Esophagus muscularis mucosa (tissue), 4 donors: ENCODE data around the gene CCDC127. TPM values are rescaled to one million over a fixed set of nuclear protein-coding genes. Genes with fewer than 3 reads are reported as not detected.
"Not testable (repeated sequence)": the region's sequence is repeated elsewhere in the genome, so short reads cannot be mapped to it uniquely, and the experiment has no call there.

Experiments used
- DNase-seq: peaks from one replicate; pipeline ENCODE4 v3.0.0-alpha.2; 2017; ENCODE audit errors: extremely low spot score
- H3K27ac ChIP-seq, 4 donors: fragments of 200-600 bp; sonication (generic); replicated peaks in 1 of 4; 1 replicate in 3 of 4; 2 replicates in 1 of 4; pipeline ENCODE4 v1.5.1; 2016 to 2019; ENCODE audit warnings: mild to moderate bottlenecking in 1 of 4
- H3K27me3 ChIP-seq, 4 donors: fragments of 200-600 bp; sonication (generic); one replicate each; pipeline versions ENCODE4 v1.5.1 to v1.6.0; 2016 to 2019
- H3K36me3 ChIP-seq, 4 donors: fragments of 200-600 bp; sonication (generic); one replicate each; pipeline ENCODE4 v1.5.1; 2016 to 2019
- H3K4me1 ChIP-seq, 4 donors: fragments of 200-600 bp; sonication (generic); one replicate each; pipeline ENCODE4 v1.5.1; 2016 to 2019
- H3K4me3 ChIP-seq, 4 donors: fragments of 200-600 bp; sonication (generic); 1 replicate in 2 of 4; 2 replicates in 2 of 4; pipeline ENCODE4 v1.5.1; 2016 to 2019; ENCODE audit warnings: mild to moderate bottlenecking in 4 of 4, moderate library complexity in 1 of 4
- H3K9me3 ChIP-seq, 4 donors: fragments of 200-600 bp; sonication (generic); 1 replicate in 3 of 4; 2 replicates in 1 of 4; pipeline ENCODE4 v1.5.1; 2016 to 2019
- CTCF ChIP-seq, 3 experiments: fragments of 200-600 bp in 2 of 3; fragments of 450-650 bp in 1 of 3; sonication (generic) in 2 of 3; IDR thresholded peaks; one replicate each; pipeline ENCODE4 v1.5.1; 2017 to 2019; ENCODE audit warnings: antibody characterized with exemption in 3 of 3, mild to moderate bottlenecking in 2 of 3, moderate library complexity in 1 of 3
- EP300 ChIP-seq: sonication (generic); formaldehyde crosslinking; IDR thresholded peaks from one replicate; pipeline ENCODE4 v1.6.1; 2017; ENCODE audit warnings: antibody characterized with exemption
- POLR2A ChIP-seq: fragments of 450-650 bp; IDR thresholded peaks from one replicate; pipeline ENCODE4 v1.6.1; 2017; ENCODE audit warnings: antibody characterized with exemption, moderate library complexity, mild to moderate bottlenecking, low read depth
- POLR2AphosphoS5 ChIP-seq, 2 donors: sonication (generic); formaldehyde crosslinking; IDR thresholded peaks; one replicate each; pipeline ENCODE4 v1.6.1; 2017; ENCODE audit warnings: antibody characterized with exemption in 2 of 2
- WGBS: methylation state at CpG from one replicate; pipeline ENCODE4 v1.1.5; 2018; 5-methylcytosine and 5-hydroxymethylcytosine counted together
- intact Hi-C: fragments of 100-400 bp; cut with DNase I; formaldehyde crosslinking; loops from one replicate; pipeline ENCODE4 v1.15.1; 2023
- total RNA-seq, 4 donors: library from RNA; depleted of rRNA; stranded (reverse); fragments of >200 nt; gene quantifications; one replicate each; pipeline versions ENCODE4 v1.1.0 to v1.2.1, GENCODE V29; 2016

The CCDC127 gene
- 10 to 100 TPM in 2 of 4 donors, 1 to 10 TPM in 2; 5.8 to 11.9 (median 8.6) TPM for total RNA-seq

GRCh38 chr5:217494-218456, at the start of gene CCDC127, which contains the start of gene SDHA:
Gene CCDC127, minus strand, starts transcription at chr5:218153. Its CDS starts 1,304 bp downstream, at chr5:216849.
Gene SDHA, plus strand, starts transcription at chr5:218320. Its CDS starts 36 bp downstream, at chr5:218356.
- H3K9me3 ChIP-seq, intact Hi-C loops, H3K27me3 ChIP-seq: not testable (repeated sequence)
- Histone ChIP-seq H3K36me3 (peaks cover 0 to 22% (median 4%) of the 10 kb centered on the region in 4 donors), H3K4me1 (peaks cover 31 to 64% (median 57%) of the 10 kb centered on the region in 4 donors), H3K27ac (peak within 1 kb of the TSS; percentile 90 to 94 (median 92)), H3K4me3 (peak within 1 kb of the TSS; percentile 93 to 99 (median 96))
- peak; percentile 24 to 47 (median 35) for TF ChIP-seq CTCF (IDR thresholded peaks at IDR 0.05)
- peak; percentile 81 for TF ChIP-seq POLR2A
- TF ChIP-seq POLR2AphosphoS5 (IDR thresholded peaks at IDR 0.05) = peak; percentile 96 to 98
- peak; percentile 98 for DNase-seq
- 2% methylated on average over 40 of the region's 75 CpGs for WGBS

GRCh38 chr5:267716-268115, 49.8 kb upstream of the CCDC127 start:
- Histone ChIP-seq H3K27ac (no peak overlapping the region), H3K27me3 (no peaks in the 10 kb centered on the region), H3K36me3 (peaks cover 0 to 33% (median 22%) of the 10 kb centered on the region in 4 donors), H3K4me3 (no peak overlapping the region), H3K4me1 (peaks cover 15 to 36% (median 34%) of the 10 kb centered on the region in 4 donors), H3K9me3 (no peaks in the 10 kb centered on the region)
- intact Hi-C loops = no loop called here
- no peak for DNase-seq
- TF ChIP-seq POLR2A = no peak
- no peak for TF ChIP-seq CTCF (IDR thresholded peaks at IDR 0.05)
- TF ChIP-seq POLR2AphosphoS5 (IDR thresholded peaks at IDR 0.05) = no peak
- no peak for TF ChIP-seq EP300
- 88% methylated on average over 1 of the region's 1 CpG for WGBS

GRCh38 chr5:266311-267026, 48.5 kb upstream of the CCDC127 start:
- Histone ChIP-seq H3K4me1 (peaks cover 13 to 34% (median 30%) of the 10 kb centered on the region in 4 donors), H3K27ac (peak overlapping the region in 2 of 4 donors; percentile 9 to 40), H3K36me3 (peaks cover 0 to 39% (median 23%) of the 10 kb centered on the region in 4 donors)
- DNase-seq, H3K4me3 ChIP-seq, H3K9me3 ChIP-seq, H3K27me3 ChIP-seq, intact Hi-C loops: not testable (repeated sequence)
- 87% methylated on average over 19 of the region's 19 CpGs for WGBS

GRCh38 chr5:264338-264737, 46.4 kb upstream of the CCDC127 start:
- WGBS = 81% methylated on average over 10 of the region's 10 CpGs
- peak overlapping the region; percentile 70 to 84 (median 76) for H3K27ac ChIP-seq
- no peak for DNase-seq
- H3K9me3 ChIP-seq = no peaks in the 10 kb centered on the region
- no peaks in the 10 kb centered on the region for H3K27me3 ChIP-seq
- TF ChIP-seq POLR2AphosphoS5 (IDR thresholded peaks at IDR 0.05) (no peak), CTCF (IDR thresholded peaks at IDR 0.05) (no peak), EP300 (no peak), POLR2A (no peak)
- H3K36me3 ChIP-seq = peaks cover 0 to 41% (median 27%) of the 10 kb centered on the region in 4 donors
- no peak overlapping the region for H3K4me3 ChIP-seq
- peaks cover 8 to 26% (median 25%) of the 10 kb centered on the region in 4 donors for H3K4me1 ChIP-seq
- intact Hi-C loops = no loop called here
